GM21619 (cell line): Measurements from ENCODE around the gene OSBPL7.

ENCODE experiments used
- ATAC-seq: cut with Tn5 transposase; IDR thresholded peaks from one replicate; pipeline ENCODE4 v1.9.1; 2021; ENCODE audit not compliant: unreplicated experiment

The OSBPL7 gene

GRCh38 chr17:47808036-47808829 is 13.4 kb downstream of the OSBPL7 start:
- ATAC-seq = no peak

GRCh38 chr17:47807421-47807820 is 14.2 kb downstream of the OSBPL7 start:
- ATAC-seq = no peak

DNA sequence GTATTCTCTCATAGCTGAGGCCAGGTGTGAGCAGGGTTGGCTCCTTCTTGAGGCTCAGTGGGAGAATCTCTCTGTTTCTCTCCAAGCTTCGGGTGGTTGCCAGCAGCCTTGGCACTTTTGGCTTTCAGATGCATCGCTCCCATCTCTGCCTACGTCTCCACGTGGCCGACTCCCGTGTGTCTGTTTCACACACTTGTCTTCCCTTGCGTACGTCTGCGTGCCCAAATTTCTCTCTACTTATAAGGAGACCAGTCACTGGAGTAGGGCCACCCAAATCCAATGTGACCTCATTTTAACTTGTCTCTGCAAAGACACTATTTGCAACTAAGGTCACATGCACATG is 14.7 kb downstream of the OSBPL7 start:
- no peak for ATAC-seq

GRCh38 chr17:47806026-47806912 is 15.3 kb downstream of the OSBPL7 start:
- ATAC-seq = no peak

DNA sequence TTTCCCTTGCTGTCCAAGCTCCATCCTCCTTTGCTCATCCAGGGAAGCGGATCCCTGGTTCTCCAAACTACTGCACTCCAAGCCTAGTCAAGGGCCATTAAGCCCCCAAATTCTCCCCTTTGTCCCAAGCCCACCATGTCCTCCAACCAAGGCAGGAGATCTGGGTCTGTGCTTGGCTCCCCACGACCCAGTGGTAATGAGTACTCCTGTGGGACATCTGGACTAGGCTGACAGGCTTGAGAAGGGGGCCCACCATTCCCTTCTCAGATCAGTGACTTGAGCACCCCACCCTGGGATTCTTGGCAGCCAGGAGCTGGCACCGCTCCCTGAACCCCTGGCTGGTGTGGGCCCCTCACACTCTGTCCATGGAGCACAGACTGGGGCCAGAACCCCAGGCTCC is 17.1 kb downstream of the OSBPL7 start:
- ATAC-seq = no peak

DNA sequence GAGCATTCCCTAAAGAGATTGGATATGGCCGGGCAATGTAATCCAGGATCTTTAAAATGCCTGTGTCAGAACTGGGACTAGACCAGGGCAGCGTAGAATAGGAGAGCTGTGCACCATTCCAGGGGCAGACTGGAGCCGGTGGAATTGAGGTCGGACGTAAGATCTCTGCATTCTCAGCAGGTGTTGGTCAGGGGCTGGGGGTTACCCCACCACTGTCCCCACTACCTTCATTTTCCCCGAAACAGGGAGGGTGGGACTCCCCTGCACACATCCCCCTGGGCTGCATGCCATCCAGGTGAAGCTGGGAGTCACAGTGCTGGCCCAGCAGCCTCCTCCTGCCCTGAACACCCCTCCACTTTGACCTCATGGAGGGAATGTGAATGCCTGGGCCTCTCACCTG is 17.8 kb downstream of the OSBPL7 start:
- ATAC-seq = no peak

DNA sequence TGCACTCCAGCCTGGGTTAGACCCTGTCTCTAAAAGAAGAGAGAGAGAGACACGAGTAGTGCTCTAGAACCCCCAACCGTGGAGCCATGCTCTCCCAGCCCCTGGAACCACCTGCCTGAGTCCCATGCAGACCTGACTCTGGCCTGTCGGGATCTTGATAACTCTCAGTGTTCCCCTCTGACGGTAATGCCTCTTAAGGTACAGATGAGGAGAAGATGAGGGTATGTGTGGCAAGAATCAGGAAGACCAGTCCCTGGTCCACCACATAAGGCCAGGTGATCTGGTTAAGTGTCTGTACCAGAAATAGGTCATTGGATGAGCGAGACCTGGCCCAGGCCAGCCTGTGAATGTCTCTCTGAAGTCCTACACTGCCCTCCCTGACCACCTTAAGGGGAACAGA is 18.4 kb downstream of the OSBPL7 start:
- no peak for ATAC-seq

DNA sequence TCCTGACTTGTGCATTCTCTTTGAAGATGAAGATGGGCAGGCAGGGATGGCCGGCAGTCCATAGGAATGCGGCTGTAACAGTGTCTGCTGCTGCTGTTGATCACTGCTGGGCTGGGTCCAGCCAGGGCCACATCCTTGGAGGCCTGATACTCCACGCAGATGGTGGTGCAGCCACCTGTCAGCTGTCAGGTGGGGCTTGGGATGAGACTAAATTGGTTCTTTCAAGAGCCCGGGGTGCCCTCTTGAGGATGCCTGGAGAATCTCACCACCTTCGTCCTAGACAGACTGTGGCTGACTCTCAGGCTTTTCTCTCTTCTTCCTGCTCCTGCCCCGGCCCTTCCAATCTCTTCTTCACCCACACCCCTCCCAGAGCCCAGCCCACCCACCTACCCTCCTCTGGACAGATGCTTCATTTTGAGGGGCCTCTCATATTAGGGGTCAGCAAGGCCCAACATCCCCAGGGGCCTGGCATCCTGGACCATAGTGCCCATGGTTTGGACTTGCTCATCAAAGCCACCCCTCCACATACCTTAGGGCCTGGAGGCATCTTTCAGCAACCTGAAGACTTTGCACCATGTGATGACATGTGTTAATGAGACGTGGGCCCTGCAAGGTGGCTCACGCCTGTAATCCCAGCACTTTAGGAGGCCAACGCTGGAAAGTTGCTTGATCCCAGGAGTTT is 19.1 kb downstream of the OSBPL7 start:
- no peak for ATAC-seq

GRCh38 chr17:47801906-47802305 is 19.7 kb downstream of the OSBPL7 start:
- no peak for ATAC-seq

DNA sequence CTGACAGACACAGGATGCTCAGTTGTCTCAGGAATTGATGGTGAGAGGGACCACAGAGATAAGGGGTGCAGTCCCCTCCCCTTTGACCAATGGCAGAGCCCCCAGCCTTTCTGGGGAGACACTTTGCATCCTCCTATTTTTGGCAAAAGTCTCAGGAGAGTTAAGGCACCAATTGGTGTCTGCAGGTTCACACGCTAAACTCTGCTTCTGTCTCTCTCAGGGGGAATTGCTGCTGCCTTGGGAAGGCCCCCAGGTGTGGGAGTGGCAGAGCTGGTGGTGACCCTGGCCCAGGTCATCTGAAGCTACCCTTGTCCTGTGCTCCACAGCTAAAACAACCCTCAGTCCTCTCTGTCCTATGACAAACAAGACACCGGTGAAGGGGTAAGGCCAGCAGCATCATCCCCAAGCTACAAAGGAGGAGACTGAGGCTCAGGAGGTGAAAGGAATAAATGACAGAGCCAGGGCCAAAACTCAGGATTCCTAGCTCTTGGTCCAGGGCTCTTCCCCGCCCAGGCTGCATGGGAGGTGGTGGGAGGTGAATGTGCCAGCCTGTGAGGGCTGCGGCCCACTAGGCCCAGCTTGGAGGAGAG is 20.3 kb downstream of the OSBPL7 start:
- ATAC-seq = no peak

GRCh38 chr17:47800686-47801085 is 20.9 kb downstream of the OSBPL7 start:
- no peak for ATAC-seq

GRCh38 chr17:47797797-47798196 is 23.8 kb downstream of the OSBPL7 start:
- no peak for ATAC-seq

DNA sequence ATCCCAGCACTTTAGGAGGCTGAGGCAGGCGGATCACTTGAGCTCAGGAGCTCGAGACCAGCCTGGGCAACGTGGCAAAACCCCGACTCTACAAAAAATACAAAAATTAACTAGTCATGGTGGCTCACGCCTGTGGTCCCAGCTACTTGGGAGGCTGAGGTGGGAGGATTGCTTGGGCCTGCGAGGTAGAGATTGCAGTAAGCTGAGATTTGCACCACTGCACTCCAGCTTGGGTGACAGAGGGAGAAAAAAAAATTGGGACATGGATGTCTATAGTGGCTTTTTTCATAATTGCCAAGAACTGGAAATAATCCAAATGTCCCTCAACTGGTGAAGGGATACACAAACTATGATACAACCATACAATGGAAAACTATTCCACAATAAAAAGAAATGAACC is 28.6 kb downstream of the OSBPL7 start:
- no peak for ATAC-seq

DNA sequence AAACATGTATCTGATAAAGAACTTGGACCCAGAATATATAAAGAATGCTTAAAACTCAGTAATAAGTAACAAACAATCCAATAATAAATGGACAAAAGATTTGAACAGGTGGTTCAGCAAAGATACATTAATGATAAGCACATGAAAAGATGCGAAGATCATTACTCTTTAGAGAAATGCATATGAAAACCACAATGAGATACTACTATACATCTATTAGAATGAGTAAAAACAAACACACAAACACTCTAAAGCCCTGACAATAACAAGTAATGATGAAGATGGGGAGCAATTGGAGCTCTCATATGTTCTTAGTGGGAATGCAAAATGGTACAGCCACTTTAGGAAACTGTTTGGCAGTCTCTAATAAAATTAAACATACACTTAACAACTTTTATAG is 29.1 kb downstream of the OSBPL7 start:
- ATAC-seq = no peak

- no peak for ATAC-seq
Observed at GRCh38 chr17:47791025-47791424, 30.6 kb downstream of the OSBPL7 start.

DNA sequence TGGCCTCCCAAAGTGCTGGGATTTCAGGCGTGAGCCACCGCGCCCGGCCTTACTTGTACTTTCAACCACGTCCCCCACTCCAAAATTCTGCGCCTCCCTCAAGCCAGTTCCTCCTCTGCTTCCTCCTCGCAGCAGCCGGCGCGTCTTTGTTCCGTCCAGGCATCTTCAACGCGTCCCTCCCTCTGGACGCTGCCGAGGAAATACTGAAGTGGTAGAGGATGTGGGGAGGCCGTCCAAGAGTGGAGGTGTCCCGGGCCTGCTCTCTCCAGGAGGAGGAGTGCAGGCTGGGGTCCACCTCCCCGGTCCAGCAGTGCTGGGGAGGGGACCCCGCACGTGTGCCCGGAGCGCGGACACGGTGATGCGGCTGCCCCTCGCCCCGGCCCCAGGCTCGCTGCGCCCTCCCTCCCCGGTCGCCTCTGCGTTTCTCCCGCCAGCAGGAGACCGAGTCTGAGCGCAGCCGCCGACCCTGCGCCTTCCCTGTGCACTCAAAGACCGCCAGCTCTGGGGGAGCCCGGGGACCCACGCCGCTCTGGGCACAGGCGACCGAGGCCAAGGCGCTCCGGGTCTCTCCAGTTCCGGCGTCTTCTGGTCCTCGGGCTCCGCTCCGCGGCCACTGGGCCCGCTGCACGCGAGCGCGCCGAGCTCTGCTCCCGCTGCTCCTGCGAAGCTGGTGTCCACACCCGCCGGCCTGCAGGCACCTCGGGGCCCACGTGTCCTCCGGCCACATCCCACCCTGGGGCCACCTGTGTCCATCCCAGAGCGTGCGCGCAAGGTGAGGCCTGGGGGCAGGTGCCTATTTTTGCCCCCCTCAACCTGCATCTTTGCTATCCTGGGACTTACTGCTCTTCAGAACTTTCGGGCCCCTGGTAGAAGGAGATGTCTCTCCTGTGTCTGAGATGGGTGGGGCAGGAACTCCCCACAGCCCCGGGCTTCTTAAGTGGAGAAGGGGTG is 31.7 kb downstream of the OSBPL7 start:
- no peak for ATAC-seq

DNA sequence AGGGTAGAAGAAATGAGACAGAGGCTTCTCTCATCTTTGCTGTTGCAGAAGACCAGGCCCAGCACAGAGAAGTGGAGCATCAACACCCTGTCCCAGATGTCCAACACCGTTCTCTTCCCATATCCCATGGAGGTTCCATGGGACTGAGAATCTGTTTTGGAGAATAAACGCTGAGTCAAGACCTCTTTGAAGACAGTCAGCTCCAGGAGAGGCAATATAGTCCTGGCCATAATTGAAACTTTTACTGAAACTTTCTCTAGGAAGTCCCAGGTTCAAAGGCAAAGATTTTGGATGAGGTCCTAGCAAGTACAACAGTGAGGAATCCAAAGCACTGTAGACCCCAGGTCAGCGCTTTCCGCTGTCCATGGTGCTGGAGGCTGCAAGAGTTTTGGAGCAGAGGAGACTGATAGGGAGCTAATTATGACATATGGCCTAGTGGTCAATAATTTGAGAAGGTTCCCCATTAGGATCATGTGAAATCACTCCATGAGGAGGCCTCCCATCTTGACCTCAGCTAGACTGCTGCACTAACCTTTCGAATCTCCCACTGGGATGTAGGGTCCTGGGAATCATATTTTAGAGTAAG is 36.0 kb downstream of the OSBPL7 start:
- ATAC-seq = no peak

DNA sequence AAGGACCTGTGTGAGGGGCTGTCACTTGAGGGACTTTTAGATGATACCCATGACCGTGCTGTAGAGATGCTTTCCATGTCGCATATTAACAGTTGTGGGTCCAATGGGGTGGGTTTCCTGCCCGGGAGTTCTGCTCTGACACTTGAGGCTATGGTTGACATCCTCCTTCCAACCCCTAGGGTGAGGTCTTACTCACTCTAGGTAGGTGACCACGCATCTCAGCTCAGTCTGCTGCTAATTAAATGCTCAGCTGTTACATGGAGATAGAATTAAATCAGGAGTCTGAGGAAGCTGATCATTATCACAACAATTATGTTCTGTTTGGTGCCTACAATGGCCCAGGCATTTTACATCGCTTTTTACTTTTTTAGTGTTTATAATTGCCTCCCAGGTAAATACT is 40.2 kb downstream of the OSBPL7 start:
- ATAC-seq = no peak

GRCh38 chr17:47778184-47778635 is 43.4 kb downstream of the OSBPL7 start:
- ATAC-seq = no peak
